ENCODE data around the gene WNT3A.

DNA sequence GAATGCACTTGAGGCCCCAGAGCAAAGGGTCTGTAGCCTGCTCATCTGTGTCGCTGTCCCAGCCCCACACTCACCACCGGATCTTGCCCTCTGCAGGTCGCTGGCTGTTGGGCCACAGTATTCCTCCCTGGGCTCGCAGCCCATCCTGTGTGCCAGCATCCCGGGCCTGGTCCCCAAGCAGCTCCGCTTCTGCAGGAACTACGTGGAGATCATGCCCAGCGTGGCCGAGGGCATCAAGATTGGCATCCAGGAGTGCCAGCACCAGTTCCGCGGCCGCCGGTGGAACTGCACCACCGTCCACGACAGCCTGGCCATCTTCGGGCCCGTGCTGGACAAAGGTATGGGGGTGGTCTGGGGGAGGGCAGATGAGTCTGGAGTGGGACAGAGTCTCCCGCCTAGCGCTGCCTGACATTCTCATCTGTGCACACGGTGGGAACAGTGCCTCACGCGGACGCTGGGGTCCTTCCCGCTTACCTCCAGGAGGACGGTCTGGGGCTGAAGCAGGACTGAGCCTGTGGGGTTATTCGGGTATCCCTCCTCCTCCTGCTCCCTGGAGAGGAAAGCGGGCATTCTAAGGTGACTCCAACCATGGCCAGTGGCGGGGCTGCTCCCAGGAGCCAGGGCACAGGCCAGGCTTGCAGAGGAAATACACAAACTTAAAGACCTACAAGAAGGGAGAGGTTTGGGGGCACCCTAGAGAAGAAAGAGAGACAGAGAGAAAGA, 15.9 kb downstream of the WNT3A start:
- no peak for TF ChIP-seq CTCF (IDR thresholded peaks at IDR 0.05)
- no peak for TF ChIP-seq POLR2AphosphoS5 (IDR thresholded peaks at IDR 0.05; ENCODE audit: insufficient read depth in 1 of 2, low read depth in 1 of 2)
- no peak for TF ChIP-seq POLR2A (IDR thresholded peaks at IDR 0.05)

All from vagina (tissue), 2 donors.